K562 (cell line): ENCODE results near the gene IL24. TPM values are rescaled to one million over a fixed set of nuclear protein-coding genes. Genes with fewer than 3 reads are reported as not detected.

ENCODE experiments used
- ATAC-seq: fragments of 200-7000 bp; cut with Tn5 transposase; 3 replicates; pipeline ENCODE4 v1.9.1; 2020; ENCODE audit warnings: moderate library complexity
- BruUV-seq: library from RNA; stranded (reverse); fragments of 400-500 nt; replicated peaks from 2 replicates; lab custom pipeline; 2021; lab: Mats Ljungman, UMichigan
- CTCF ChIA-PET: fragments of 300-600 bp; formaldehyde crosslinking; extraction: SDS; loops from one replicate; lab custom pipeline; 2021; ENCODE audit warnings: low intra/inter-chr PET ratio; lab: Yijun Ruan, JAX
- POLR2A ChIA-PET: fragments of 300-600, 350-650 bp; sonication (Branson Sonifier 250); formaldehyde crosslinking; extraction: SDS; loops from one replicate; lab custom pipeline; 2021; ENCODE audit warnings: antibody characterized with exemption, inconsistent platforms; lab: Yijun Ruan, JAX
- DNase-seq, 4 experiments: peaks; one replicate each; pipeline versions ENCODE4 v3.0.0 to v3.0.0-alpha.2; 2011 to 2018; ENCODE audit warnings: low spot score in 3 of 4, mixed read lengths in 3 of 4; ENCODE audit errors: extremely low read depth in 1 of 4
- FAIRE-seq: peaks from 2 replicates; lab custom pipeline; 2011; peaks lifted over from hg19 to GRCh38; lab: Jason Lieb, UNC
- H2AFZ ChIP-seq: 2 replicates; pipeline ENCODE4 v1.6.0; 2011; ENCODE audit warnings: low read depth, low read length, control low read depth, inconsistent platforms
- H3K27ac ChIP-seq: fragments of 200-600 bp; 3 replicates; pipeline ENCODE4 v1.8.0; 2011; ENCODE audit warnings: low read depth, mild to moderate bottlenecking, control low read depth, inconsistent platforms, low read length, moderate library complexity, mixed read lengths; ENCODE audit errors: extremely low read depth
- H3K27me3 ChIP-seq, 2 experiments: fragments of 300-600 bp in 1 of 2; 2 replicates in 1 of 2; 3 replicates in 1 of 2; pipeline versions ENCODE4 v1.6.0 to v1.8.0; 2011; ENCODE audit warnings: inconsistent platforms in 2 of 2, low read length in 2 of 2, mild to moderate bottlenecking in 1 of 2, mixed read lengths in 1 of 2, moderate library complexity in 1 of 2; ENCODE audit not compliant: control insufficient read depth in 2 of 2, insufficient read depth in 2 of 2
- H3K36me3 ChIP-seq: fragments of 300-600 bp; 3 replicates; pipeline ENCODE4 v1.8.0; 2011; ENCODE audit warnings: mild to moderate bottlenecking, low read length, inconsistent platforms; ENCODE audit not compliant: control insufficient read depth, insufficient read depth
- H3K4me1 ChIP-seq, 2 experiments: fragments of 200-600 bp in 1 of 2; replicated peaks in 1 of 2; 2 replicates in 1 of 2; 3 replicates in 1 of 2; pipeline versions ENCODE4 v1.5.1 to v1.8.0; 2011; ENCODE audit warnings: inconsistent platforms in 2 of 2, low read length in 2 of 2, mild to moderate bottlenecking in 1 of 2, mixed read lengths in 1 of 2, moderate library complexity in 1 of 2; ENCODE audit not compliant: control insufficient read depth in 2 of 2, insufficient read depth in 2 of 2
- H3K4me2 ChIP-seq: 2 replicates; pipeline ENCODE4 v1.6.1; 2011; ENCODE audit warnings: low read length, control low read depth, inconsistent platforms, mixed read lengths; ENCODE audit not compliant: insufficient read depth
- H3K4me3 ChIP-seq: fragments of 200-600 bp; sonication (generic), shearing (Covaris generic); 2 replicates; pipeline ENCODE4 v1.5.1; 2016; ENCODE audit warnings: control low read depth, inconsistent platforms
- H3K79me2 ChIP-seq: fragments of 200-600 bp; 3 replicates; pipeline ENCODE4 v1.8.0; 2011; ENCODE audit warnings: low read length, inconsistent platforms; ENCODE audit not compliant: control insufficient read depth, insufficient read depth
- H3K9ac ChIP-seq, 2 experiments: 2 replicates each; pipeline versions ENCODE4 v1.6.0 to v1.6.1; 2011; ENCODE audit warnings: low read depth in 2 of 2, low read length in 2 of 2, control low read depth in 1 of 2, inconsistent platforms in 1 of 2, mild to moderate bottlenecking in 1 of 2, mixed read lengths in 1 of 2; ENCODE audit not compliant: insufficient read depth in 1 of 2
- H3K9me1 ChIP-seq: one replicate; pipeline ENCODE4 v1.6.0; 2011; ENCODE audit warnings: inconsistent platforms, mild to moderate bottlenecking, low read length, moderate library complexity; ENCODE audit not compliant: control insufficient read depth, insufficient read depth
- H3K9me3 ChIP-seq: replicated peaks from 2 replicates; pipeline ENCODE4 v1.5.1; 2011; ENCODE audit warnings: low read depth, low read length, inconsistent platforms; ENCODE audit not compliant: control insufficient read depth, insufficient read depth
- H4K20me1 ChIP-seq: replicated peaks from 2 replicates; pipeline ENCODE4 v1.6.1; 2011; ENCODE audit warnings: low read length, inconsistent platforms, mixed read lengths; ENCODE audit not compliant: control insufficient read depth, insufficient read depth
- HDAC1 ChIP-seq, 2 experiments: fragments of 450-650 bp; IDR thresholded peaks; 2 replicates each; pipeline ENCODE4 v1.6.1; 2016 to 2017; ENCODE audit warnings: inconsistent platforms in 1 of 2, mild to moderate bottlenecking in 1 of 2, moderate library complexity in 1 of 2
- ZNF507 ChIP-seq: conservative IDR thresholded peaks from 2 replicates; pipeline ENCODE4 v1.6.1; 2017; ENCODE audit warnings: missing genetic modification characterization, missing compliant biosample characterization
- WGBS: fragments of 100-300 bp; shearing (Covaris generic); methylation state at CpG from one replicate; pipeline ENCODE4 v1.1.6; 2016; ENCODE audit warnings: low coverage, mixed read lengths; ENCODE audit not compliant: insufficient coverage; ENCODE audit errors: missing lambda C conversion rate; 5-methylcytosine and 5-hydroxymethylcytosine counted together
- in situ Hi-C: fragments of 300-500 bp; cut with MboI; formaldehyde crosslinking; loops from 4 replicates; pipeline ENCODE4 v1.15.0; 2018; ENCODE audit warnings: inconsistent platforms, mixed read lengths
- intact Hi-C: fragments of 100-400 bp; cut with micrococcal nuclease; formaldehyde crosslinking; loops from 2 replicates; pipeline ENCODE4 v1.14.2; 2022
- polyA plus RNA-seq, 8 experiments: library from polyadenylated mRNA; depleted of rRNA in 4 of 8; stranded (reverse) in 5 of 8; unstranded in 3 of 8; fragments of >200 nt; fragmentation: Nextera tagmentation in 2 of 8; fragmentation: Illumina TruSeq in 1 of 8; extraction: Ambion mirVana in 2 of 8; extraction: Trizol in 1 of 8; gene quantifications; 2 replicates each; pipeline versions ENCODE4 v1.2.1 to v1.2.3, GENCODE V29; 2011 to 2014; ENCODE audit warnings: inconsistent platforms in 1 of 8, missing spikeins in 1 of 8
- total RNA-seq, 7 experiments: library from RNA; depleted of rRNA in 6 of 7; stranded (reverse); fragments of >200 nt in 6 of 7; fragmentation: Illumina TruSeq in 2 of 7; extraction: Trizol in 2 of 7; gene quantifications; 2 replicates each; pipeline versions ENCODE4 v1.2.1 to v1.2.3, GENCODE V29; 2011 to 2021; ENCODE audit warnings: low replicate concordance in 1 of 7
- TF ChIP-seq, protein P1 (sequence below): fragments of 450-650 bp; IDR thresholded peaks from 2 replicates; pipeline ENCODE4 v1.6.1; 2016; ENCODE audit warnings: mild to moderate bottlenecking, moderate library complexity
- TF ChIP-seq, protein P2 (sequence below): fragments of 450-650 bp; conservative IDR thresholded peaks from 2 replicates; pipeline ENCODE4 v1.6.1; 2016; ENCODE audit warnings: missing genetic modification characterization, low read depth, mild to moderate bottlenecking, control low read depth, missing compliant biosample characterization

Gene IL24
- total and polyA plus RNA-seq, 9 of the 15 experiments (the other 6 are each of a cell fraction or from before 2014, with no cell fraction given) = 0.04 to 0.19 TPM; not detected in 7

GRCh38 chr1:206909161-206909882, 12.1 kb downstream of the IL24 start:
- POLR2A ChIA-PET = interaction anchor here (0.6 to 1.7 kb wide), 9 partner anchors 12 to 351 kb away, joined by 3 to 5 read pairs (median 4); partner anchors contain the start of genes FCMR and IL20
- peaks cover 9 to 18% of the 10 kb centered on the region in 2 experiments; a peak in 4 of 5 replicates for H3K4me1 ChIP-seq
- intact Hi-C loops = no loop called here
- CTCF ChIA-PET = interaction anchor here (0.7 to 3.8 kb wide), 4 partner anchors 170 to 391 kb away, joined by 3 to 27 read pairs (median 8); no protein-coding TSS in a partner anchor
- no peak overlapping the region for H3K27ac ChIP-seq
- H3K4me3 ChIP-seq = peak overlapping the region; percentile 41
- peak overlapping the region; percentile 66 for H3K4me2 ChIP-seq
- ATAC-seq = peak; percentile 64
- in situ Hi-C loops = loop anchor here (25.0 kb wide), 1 partner anchor 297 kb away; the partner anchor contains the start of gene EIF2D
- H3K27me3 ChIP-seq = peaks cover 27 to 50% of the 10 kb centered on the region in 2 experiments; a peak in 4 of 5 replicates
- WGBS = 2% methylated on average over 59 of the region's 69 CpGs
- peak overlapping the region; percentile 61 for H2AFZ ChIP-seq
- H4K20me1 ChIP-seq = 0 out of 2 replicates have a peak, but pooled peaks cover 3% of the 10 kb centered on the region
- no TSS peak for BruUV-seq
- peak; percentile 43 to 77 (median 63) for DNase-seq
- H3K36me3 ChIP-seq = no peaks in the 10 kb centered on the region
- H3K9me3 ChIP-seq = no peaks in the 10 kb centered on the region
- no peaks in the 10 kb centered on the region for H3K79me2 ChIP-seq
- no peaks in the 10 kb centered on the region for H3K9me1 ChIP-seq
- no peak for FAIRE-seq
- H3K9ac ChIP-seq = peak overlapping the region in 1 of 2 experiments; percentile 83; a peak in 2 of 4 replicates
- TF ChIP-seq, protein P1, sequence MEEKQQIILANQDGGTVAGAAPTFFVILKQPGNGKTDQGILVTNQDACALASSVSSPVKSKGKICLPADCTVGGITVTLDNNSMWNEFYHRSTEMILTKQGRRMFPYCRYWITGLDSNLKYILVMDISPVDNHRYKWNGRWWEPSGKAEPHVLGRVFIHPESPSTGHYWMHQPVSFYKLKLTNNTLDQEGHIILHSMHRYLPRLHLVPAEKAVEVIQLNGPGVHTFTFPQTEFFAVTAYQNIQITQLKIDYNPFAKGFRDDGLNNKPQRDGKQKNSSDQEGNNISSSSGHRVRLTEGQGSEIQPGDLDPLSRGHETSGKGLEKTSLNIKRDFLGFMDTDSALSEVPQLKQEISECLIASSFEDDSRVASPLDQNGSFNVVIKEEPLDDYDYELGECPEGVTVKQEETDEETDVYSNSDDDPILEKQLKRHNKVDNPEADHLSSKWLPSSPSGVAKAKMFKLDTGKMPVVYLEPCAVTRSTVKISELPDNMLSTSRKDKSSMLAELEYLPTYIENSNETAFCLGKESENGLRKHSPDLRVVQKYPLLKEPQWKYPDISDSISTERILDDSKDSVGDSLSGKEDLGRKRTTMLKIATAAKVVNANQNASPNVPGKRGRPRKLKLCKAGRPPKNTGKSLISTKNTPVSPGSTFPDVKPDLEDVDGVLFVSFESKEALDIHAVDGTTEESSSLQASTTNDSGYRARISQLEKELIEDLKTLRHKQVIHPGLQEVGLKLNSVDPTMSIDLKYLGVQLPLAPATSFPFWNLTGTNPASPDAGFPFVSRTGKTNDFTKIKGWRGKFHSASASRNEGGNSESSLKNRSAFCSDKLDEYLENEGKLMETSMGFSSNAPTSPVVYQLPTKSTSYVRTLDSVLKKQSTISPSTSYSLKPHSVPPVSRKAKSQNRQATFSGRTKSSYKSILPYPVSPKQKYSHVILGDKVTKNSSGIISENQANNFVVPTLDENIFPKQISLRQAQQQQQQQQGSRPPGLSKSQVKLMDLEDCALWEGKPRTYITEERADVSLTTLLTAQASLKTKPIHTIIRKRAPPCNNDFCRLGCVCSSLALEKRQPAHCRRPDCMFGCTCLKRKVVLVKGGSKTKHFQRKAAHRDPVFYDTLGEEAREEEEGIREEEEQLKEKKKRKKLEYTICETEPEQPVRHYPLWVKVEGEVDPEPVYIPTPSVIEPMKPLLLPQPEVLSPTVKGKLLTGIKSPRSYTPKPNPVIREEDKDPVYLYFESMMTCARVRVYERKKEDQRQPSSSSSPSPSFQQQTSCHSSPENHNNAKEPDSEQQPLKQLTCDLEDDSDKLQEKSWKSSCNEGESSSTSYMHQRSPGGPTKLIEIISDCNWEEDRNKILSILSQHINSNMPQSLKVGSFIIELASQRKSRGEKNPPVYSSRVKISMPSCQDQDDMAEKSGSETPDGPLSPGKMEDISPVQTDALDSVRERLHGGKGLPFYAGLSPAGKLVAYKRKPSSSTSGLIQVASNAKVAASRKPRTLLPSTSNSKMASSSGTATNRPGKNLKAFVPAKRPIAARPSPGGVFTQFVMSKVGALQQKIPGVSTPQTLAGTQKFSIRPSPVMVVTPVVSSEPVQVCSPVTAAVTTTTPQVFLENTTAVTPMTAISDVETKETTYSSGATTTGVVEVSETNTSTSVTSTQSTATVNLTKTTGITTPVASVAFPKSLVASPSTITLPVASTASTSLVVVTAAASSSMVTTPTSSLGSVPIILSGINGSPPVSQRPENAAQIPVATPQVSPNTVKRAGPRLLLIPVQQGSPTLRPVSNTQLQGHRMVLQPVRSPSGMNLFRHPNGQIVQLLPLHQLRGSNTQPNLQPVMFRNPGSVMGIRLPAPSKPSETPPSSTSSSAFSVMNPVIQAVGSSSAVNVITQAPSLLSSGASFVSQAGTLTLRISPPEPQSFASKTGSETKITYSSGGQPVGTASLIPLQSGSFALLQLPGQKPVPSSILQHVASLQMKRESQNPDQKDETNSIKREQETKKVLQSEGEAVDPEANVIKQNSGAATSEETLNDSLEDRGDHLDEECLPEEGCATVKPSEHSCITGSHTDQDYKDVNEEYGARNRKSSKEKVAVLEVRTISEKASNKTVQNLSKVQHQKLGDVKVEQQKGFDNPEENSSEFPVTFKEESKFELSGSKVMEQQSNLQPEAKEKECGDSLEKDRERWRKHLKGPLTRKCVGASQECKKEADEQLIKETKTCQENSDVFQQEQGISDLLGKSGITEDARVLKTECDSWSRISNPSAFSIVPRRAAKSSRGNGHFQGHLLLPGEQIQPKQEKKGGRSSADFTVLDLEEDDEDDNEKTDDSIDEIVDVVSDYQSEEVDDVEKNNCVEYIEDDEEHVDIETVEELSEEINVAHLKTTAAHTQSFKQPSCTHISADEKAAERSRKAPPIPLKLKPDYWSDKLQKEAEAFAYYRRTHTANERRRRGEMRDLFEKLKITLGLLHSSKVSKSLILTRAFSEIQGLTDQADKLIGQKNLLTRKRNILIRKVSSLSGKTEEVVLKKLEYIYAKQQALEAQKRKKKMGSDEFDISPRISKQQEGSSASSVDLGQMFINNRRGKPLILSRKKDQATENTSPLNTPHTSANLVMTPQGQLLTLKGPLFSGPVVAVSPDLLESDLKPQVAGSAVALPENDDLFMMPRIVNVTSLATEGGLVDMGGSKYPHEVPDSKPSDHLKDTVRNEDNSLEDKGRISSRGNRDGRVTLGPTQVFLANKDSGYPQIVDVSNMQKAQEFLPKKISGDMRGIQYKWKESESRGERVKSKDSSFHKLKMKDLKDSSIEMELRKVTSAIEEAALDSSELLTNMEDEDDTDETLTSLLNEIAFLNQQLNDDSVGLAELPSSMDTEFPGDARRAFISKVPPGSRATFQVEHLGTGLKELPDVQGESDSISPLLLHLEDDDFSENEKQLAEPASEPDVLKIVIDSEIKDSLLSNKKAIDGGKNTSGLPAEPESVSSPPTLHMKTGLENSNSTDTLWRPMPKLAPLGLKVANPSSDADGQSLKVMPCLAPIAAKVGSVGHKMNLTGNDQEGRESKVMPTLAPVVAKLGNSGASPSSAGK = 0 out of 2 replicates have a peak, but pooled peaks have one; percentile 32
- TF ChIP-seq, protein P2, sequence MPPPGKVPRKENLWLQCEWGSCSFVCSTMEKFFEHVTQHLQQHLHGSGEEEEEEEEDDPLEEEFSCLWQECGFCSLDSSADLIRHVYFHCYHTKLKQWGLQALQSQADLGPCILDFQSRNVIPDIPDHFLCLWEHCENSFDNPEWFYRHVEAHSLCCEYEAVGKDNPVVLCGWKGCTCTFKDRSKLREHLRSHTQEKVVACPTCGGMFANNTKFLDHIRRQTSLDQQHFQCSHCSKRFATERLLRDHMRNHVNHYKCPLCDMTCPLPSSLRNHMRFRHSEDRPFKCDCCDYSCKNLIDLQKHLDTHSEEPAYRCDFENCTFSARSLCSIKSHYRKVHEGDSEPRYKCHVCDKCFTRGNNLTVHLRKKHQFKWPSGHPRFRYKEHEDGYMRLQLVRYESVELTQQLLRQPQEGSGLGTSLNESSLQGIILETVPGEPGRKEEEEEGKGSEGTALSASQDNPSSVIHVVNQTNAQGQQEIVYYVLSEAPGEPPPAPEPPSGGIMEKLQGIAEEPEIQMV = peak; percentile 59
- TF ChIP-seq ZNF507 (no peak), HDAC1 (IDR thresholded peaks at IDR 0.05) (0 out of 4 replicates have a peak, but pooled peaks of 1 of the 2 experiments have one; percentile 31)
